HG03571 (cell line): ENCODE results near the gene HIVEP2.

Source experiments
- ATAC-seq: cut with Tn5 transposase; IDR thresholded peaks from one replicate; pipeline ENCODE4 v1.9.1; 2021; ENCODE audit not compliant: unreplicated experiment

HIVEP2 gene

DNA sequence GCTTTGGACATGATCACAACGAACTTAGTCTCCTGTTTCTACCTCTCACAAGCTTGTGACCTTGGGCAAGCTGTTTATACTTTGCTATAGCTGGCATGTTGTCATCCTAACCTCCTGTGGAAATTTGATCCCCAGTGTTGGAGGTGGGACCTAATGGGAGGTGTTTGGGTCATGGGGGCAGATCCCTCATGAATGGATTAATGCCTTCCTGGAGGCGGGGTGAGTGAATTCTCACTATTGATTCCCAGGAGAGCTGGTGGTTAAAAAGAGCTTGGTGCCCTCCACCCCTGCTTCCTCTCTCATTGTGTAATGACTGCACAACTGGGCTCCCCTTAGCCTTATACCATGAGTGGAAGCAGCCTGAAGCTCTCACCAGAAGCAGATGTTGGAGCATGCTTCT lies 228.9 kb downstream of the HIVEP2 start:
- ATAC-seq = no peak

DNA sequence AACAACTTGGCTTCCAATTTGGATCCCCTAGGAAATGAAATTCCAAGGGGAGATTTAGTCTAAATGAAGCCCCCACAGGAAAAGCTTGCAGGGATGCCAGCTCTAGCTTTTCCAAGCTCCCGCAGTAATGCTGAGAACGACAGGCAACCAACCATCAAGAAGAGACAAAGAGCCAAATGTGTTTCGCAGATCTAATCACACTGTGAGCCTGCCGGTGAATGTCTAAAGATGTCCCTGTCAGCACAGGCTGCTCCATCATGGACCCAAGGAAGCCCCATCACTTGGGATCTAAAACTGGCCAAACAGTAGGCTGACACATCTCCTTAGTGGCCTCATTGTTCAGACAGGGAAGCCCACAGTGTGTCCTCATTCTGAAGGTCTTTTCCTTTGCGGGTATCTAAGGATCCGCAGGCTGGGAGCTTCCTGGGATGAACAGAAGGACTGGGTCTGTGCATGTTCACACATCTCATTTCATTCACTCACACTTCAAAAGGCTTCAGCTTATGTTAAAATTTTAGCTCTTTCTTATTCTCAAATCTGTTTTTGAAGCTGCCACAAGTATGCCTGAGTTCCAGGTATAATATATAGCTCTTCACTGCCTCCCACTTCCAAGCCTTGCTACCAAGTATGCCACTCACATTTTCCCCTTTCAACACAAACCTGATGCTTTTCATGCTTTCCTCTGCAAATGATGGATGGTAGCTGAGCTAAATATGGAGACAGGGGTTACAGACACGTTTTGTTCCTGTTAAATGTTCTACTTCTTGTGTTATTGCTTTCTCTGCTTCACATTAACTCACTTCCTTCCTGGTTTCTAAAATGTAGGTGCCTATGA lies 229.8 kb downstream of the HIVEP2 start:
- no peak for ATAC-seq

DNA sequence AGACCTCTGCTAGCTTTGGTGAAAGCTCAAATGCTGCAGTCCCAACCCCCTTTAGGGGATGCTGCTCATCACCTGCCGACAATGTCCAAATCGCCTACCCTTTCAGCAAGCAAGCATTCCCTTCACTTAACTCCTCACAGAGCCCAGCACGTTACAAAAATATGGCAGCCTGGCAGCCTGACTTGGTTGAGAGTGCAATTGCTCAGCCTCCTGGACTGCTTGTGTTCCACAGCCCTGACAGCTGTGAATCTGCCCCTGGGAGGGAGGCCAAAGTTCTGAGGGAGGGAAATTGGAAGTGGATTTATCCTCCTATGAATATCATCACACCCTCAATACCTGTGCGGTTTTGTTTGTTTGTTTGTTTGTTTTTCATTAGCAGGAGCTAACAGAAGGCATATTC lies 231.0 kb downstream of the HIVEP2 start:
- ATAC-seq = no peak

DNA sequence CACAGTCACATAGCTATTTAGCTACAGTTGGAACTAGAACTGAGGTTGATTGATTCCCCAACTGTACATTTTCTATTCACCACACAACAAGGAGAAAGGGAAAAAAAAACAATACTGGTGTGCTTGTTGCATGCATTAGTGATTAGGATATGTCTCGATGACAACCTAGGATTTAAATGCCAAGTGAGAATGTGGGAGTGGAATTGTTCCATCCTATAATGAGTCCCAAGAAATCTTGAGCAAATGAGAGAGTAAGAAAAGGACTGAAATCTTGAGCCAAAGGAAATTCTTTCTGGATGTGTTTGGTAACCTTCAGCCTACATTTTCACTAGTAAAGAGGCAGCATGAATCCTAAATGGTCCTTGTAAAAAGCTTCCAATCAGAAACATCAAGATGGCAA lies 232.7 kb downstream of the HIVEP2 start:
- no peak for ATAC-seq

DNA sequence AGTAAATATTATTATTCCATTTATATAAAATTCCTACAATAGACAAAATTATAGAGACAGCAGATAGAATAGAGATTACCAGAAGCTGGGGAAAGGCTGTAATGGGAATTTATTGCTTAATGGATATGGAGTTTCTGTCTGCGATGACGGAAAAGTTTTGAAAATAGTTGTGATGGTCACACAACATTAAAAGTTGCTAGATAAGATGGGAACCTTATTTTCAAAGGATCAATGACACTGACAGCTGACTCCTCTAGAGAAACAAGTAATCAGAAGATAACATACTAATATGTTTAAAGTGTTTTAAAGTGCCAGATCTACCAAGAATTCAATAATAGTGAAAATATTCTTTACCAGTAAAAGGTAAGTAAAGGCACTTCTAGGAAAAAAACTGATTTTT lies 236.3 kb downstream of the HIVEP2 start:
- no peak for ATAC-seq

DNA sequence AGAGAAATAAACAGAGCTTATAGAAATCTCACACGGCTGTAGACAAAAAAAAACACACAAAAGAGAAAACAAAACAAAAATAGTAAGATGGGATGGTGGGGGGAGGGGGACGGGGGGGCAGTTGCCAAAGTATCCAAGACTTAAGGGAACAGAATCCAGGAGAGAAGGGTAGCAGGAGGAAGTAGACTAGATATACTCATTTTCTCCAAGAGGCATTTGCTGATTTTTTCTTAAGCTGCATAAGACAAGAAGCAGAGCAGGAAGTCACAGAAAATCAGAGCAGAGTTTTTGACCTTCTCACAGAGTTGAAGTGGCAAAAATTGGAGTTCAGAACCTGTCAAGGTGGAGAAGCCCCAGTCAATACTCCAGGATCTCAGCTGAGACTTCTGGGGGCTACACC lies 237.7 kb downstream of the HIVEP2 start:
- ATAC-seq = no peak

DNA sequence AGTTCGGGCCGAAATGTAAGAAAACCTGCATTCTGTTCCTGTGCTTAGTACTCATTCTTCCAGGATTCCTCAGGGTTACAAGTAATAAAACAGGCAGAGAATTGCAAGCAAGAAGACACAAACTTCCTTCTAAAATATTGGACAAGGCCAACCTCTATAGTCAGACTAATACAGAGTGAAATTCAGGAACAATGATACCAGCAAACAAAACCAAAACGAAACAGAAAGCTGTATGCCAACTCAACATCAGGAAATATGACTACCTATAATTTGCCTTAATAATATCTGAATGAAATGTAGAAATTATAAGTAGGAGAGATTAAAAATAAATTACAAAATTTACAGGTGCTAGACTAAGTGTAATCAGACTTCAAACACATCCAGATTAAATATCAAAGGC lies 238.8 kb downstream of the HIVEP2 start:
- ATAC-seq = no peak

DNA sequence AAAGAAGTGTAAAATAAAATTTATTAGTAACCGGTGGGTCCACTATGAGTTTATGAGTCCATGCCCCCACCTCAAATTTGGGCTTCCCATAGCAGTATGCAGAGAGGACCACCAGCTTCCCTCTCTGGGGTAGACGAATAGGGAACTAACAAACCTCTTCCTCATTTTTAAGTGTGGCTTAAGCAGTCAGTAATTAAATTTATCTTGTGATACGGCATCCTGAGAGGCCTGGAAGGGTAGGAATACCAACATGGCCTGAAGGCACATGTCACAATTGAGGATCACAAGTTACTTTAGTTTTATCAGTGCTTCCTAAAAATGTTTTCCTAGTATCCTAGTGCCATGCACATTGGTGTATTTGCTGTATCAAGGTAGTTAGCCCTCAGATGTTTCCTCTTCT lies 239.9 kb downstream of the HIVEP2 start:
- no peak for ATAC-seq

DNA sequence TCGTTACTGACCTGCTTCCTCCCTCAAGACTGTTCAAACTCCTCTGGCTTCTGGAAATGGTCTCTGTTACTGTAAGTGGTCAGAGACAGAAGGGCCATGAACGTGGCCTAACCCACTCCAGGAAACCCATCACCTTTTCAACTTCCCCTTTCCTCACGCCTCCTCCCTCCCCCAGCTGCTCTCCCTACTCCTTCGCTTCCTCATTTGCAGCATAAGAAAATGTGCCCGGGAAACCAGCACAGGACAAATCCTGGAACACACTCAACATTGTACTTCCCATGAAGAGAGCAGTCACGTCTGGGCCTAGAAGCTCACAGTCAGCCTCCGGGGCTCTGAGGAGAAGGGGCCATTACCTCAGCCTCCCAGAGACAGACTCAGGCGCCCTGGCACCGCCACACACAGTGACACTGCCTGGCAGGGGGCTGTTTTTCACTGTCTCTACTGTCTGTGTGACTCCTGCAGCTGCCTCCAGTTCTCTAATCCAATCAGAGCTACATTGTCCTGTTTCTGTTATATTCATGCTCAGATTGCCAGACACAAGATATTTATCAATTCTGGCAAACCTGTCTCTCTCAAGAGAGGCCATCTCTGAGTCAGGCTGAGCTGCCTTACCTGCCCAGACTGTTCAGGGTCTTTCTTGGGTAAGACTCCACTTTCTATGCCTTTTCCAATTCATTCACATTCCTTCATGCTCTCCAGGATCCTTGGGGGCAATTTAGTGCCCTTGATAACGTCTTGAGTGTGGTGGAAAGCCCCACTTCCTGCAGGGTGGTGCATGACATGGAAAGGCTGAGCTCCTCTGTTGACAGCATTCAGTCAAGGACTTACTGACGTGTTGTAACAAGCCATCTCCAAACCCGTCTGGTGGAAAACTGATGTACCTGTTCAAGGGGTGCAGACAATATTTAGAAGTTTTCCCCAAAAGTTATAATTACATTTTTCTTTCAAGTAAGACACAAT lies 242.2 kb downstream of the HIVEP2 start:
- no peak for ATAC-seq
